Keratinocyte (primary cell): ENCODE measurements around the gene HLX.

Experiments
- EZH2 ChIP-seq: IDR thresholded peaks from one replicate; pipeline ENCODE4 v1.6.1; 2012; ENCODE audit warnings: inconsistent platforms, mild to moderate bottlenecking, low read length, moderate library complexity
- TF ChIP-seq, protein P1 (sequence below), 3 experiments: IDR thresholded peaks in 1 of 3; conservative IDR thresholded peaks in 1 of 3; optimal IDR thresholded peaks in 1 of 3; 2 replicates in 2 of 3; 3 replicates in 1 of 3; pipeline versions ENCODE3 to v1.5.1; 2011; ENCODE audit warnings: low read length in 3 of 3, mild to moderate bottlenecking in 3 of 3, moderate library complexity in 2 of 3, control low read depth in 1 of 3, inconsistent platforms in 1 of 3; ENCODE audit not compliant: insufficient read depth in 2 of 3; ENCODE audit errors: extremely low read depth in 1 of 3

DNA sequence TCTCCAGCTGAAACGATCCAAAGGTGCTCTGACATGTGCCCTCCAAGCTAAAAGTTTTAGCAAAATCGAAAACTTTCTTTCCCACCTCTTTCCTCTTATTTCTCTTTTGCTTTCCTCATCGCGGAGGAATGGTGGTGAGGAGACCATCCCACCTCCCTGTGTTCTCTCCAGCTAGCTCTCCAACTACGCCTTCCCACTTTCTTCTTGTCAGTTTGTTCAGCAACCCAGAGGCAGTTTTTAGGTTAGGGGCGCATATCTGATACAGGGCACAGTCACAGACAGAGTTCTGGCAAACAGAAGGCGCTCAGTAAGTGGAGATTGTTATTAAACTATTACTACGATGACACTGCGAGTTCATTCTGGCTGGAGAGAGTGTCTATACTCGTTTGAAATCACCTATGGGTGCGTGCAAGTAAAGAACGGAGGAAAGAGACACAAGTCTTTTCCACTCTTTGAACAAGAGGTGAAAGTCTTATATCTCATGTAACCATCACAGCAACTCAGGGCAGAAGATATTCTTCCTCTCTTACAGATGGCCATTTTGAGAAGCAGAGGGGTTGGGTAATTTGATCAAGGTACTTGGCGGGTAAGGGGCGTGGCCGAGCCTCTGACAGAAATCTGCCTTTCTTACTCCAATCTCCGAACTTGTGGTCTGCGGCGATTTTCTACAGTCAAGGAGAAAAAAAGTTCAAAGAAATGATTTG lies 13.9 kb downstream of the HLX start:
- TF ChIP-seq, protein P1, sequence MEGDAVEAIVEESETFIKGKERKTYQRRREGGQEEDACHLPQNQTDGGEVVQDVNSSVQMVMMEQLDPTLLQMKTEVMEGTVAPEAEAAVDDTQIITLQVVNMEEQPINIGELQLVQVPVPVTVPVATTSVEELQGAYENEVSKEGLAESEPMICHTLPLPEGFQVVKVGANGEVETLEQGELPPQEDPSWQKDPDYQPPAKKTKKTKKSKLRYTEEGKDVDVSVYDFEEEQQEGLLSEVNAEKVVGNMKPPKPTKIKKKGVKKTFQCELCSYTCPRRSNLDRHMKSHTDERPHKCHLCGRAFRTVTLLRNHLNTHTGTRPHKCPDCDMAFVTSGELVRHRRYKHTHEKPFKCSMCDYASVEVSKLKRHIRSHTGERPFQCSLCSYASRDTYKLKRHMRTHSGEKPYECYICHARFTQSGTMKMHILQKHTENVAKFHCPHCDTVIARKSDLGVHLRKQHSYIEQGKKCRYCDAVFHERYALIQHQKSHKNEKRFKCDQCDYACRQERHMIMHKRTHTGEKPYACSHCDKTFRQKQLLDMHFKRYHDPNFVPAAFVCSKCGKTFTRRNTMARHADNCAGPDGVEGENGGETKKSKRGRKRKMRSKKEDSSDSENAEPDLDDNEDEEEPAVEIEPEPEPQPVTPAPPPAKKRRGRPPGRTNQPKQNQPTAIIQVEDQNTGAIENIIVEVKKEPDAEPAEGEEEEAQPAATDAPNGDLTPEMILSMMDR (optimal IDR thresholded peaks at IDR 0.05 in 1 of 3, IDR thresholded peaks at IDR 0.05 in 1 of 3, conservative IDR thresholded peaks at IDR 0.05 in 1 of 3; ENCODE audit: extremely low read depth in 1 of 3, insufficient read depth in 2 of 3, low read length in 3 of 3), result no peak
- no peak for TF ChIP-seq EZH2
